ENCODE measurements around the gene SLC2A13.
"Not testable (repeated sequence)": the region's sequence is repeated elsewhere in the genome, so short reads cannot be mapped to it uniquely, and the experiment has no call there.

Gene SLC2A13

DNA sequence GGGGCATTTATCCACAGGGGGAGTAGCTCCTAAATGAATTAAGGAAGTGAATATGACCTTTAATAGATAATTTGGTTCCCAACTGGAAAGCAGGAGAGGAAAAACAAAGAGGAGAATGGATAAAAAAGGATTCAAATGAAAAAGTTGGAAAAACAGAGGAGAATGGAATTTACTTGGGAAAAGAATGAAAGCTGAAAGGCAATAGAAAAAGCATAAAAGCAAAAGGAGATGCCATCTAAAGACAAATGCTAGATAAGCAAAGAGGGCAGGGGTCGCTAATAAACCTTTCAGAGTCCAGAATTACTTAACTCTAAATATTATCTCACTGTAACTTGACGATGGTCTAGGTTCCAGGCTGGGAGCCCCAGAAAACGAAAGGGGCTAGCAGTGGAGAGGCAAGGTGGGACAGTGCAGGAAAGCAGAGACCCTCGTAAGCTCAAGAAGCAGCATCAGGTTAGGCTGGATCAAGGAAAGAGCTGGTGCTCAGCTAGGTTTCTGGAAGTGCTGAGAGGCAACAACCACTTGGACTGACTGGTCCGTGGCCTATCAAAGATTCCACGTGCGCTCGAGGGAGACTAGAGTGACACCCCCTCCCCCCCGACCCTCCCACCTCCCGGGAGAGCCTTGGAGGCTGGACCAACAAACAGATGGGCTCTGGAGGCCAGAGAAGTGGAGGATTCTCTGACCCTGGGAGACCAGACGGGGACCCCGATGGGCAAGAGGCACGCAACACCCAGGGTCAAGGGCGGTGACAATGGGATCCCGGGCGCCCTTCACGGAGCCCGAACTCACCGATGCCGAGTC, 1.2 kb downstream of the SLC2A13 start:
- DNase-seq = no peak

DNA sequence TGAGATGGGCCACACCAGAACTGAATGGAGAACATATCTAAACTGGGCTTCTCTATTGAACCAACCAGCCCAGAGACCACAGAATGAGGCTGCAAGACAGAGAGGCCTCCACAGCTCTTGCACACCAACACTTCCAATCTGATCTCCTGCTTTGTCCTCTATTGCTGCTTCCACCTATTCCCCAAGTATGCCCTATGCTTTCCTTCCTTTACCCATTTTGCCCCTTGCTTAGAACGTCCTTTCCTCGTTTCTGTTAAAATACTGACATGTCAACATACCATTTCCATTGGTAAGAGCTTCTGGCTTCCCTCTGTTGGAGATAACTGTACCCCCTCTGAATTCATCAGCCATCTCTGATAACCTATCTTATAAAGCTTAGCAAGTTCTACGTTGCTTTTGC, 2.8 kb downstream of the SLC2A13 start:
- DNase-seq = no peak

GRCh38 chr12:40101747-40102146, 4.1 kb downstream of the SLC2A13 start:
- DNase-seq = no peak

DNA sequence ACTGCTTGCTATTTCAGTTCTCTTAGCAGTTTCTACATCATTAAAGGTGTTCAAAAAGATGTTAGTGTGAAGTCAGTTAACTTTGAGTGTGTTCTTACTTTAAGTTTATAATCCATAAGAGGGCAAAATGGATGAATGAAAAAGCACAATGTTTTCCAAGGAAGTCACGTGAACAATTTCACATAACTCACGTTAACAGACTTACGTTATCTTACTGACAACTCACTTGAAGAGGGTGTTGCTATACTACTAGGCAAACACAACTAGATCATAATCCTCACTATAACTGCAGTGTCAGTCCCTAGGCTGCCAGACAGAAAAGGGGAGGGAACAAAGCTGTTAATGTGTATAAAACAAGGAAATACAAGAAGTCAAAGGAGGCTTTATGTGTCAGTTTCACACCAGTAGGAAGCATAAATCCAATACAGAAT, 6.4 kb downstream of the SLC2A13 start:
- no peak for DNase-seq

GRCh38 chr12:40098406-40099145, 7.3 kb downstream of the SLC2A13 start:
- no peak for DNase-seq

DNA sequence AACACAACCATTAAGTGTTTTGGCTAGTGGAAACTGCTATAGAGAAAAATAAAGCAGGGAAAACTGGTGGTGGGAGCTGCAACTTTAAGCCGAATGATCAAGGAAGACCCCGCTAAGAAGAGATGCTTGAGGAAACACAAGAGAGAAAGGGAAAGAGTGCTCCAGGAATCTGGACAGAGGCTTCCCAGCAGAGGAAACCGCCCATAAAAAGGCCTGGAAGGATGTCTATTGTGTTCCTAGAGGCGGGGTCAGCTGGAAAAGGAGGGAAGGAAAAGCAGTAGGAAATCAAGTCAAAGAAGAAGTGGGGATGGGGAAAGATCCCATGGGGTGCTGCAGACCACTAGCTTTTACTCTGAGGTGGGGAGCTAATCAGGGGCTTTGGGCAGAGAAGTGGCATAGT, 12.4 kb downstream of the SLC2A13 start:
- no peak for DNase-seq

DNA sequence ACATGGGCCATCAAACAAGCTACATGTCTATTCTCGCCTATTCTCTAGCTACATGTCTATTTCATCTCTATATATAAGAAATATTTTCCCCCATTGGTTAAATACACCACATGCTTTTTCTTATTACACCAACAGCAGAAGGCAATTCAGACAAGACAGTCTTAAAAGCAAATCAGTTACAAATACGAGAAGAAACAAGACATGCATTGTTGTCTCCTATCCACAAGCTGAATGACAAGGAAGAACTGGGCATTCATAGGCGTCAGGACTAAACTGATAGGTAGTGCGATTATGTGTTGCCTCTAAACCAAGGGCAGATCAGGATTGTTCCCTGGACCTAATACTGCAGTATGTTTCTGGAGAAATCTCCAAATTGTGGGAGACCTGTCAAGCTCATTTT, 19.4 kb downstream of the SLC2A13 start:
- no peak for DNase-seq

DNA sequence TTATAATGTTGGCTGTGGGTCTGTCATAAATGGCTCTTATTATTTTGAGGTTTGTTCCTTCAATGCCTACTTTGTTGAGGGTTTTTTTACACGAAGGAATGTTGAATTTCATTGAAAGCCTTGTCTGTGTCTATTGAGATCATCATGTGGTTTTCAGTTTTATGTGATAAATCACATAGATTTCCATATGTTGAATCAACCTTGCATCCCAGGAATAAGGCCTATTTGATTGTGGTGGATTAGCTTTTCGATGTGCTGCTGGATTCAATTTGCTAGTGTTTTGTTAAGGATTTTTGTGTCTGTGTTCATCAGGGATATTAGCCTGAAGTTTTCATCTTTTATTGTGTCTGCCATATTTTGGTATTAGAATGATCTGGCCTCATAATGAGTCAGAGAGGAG, 27.6 kb downstream of the SLC2A13 start:
- no peak for DNase-seq

DNA sequence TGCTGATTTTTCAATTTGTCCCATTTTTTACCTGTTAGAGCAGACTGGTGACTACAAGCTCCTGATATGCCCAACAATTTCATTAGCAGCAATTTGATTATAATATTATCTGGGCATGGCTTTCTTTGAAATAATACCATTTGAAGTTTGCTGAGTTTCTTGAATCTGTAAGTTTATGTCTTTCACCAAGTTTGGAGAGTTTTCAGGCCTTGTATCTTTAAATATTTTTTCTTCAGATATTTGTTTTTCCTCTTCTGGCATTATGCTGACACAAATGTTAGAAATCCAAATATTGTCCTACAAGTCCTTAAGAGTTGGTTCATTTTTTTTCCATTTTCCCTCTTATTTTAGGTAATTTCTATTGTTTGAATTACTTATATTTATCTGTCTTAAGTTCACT, 30.4 kb downstream of the SLC2A13 start:
- no peak for DNase-seq

DNA sequence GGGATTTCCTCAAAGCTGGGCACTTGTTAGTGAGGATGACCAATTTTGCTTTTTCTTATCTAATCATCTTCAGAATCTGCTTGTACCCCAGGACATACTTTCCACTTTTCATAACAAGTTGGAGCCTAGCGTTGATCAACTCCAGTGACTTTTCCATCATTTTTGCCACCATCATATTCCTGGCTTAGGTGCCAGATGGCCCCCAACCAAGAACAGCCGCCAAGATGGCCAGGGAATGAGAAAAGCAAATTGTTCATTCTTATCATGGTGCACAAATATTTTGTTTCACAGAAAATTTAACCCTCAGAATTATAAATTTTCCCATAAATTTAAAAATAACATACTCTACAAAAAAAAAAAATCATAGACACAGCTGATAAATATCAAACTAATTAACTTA, 37.5 kb downstream of the SLC2A13 start:
- DNase-seq = no peak

- DNase-seq = no peak
These were observed 40.2 kb downstream of the SLC2A13 start for GRCh38 chr12:40065636-40066035.

GRCh38 chr12:40063414-40063813, 42.5 kb downstream of the SLC2A13 start:
- no peak for DNase-seq

DNA sequence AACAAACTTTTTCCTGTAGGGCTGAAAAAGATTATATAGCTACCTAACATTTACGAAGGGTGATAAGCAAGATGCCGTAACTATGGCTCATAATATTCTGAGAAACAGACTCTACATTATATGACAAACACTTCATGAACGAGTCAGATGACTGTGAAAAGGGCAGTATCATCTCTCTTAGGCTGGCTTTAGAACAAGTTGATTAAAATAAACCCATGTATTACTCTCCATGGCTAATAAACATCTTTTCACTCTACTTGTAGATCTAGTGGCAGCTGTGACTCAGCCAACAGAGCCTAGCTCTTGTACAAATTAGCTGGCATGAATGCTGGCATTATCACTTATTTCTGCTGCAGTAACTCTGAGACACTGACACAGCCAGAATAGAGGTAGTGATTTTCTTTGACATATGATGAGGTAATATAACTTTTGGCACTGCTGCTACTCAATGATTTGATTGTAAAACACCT, 47.1 kb downstream of the SLC2A13 start:
- DNase-seq = no peak

DNA sequence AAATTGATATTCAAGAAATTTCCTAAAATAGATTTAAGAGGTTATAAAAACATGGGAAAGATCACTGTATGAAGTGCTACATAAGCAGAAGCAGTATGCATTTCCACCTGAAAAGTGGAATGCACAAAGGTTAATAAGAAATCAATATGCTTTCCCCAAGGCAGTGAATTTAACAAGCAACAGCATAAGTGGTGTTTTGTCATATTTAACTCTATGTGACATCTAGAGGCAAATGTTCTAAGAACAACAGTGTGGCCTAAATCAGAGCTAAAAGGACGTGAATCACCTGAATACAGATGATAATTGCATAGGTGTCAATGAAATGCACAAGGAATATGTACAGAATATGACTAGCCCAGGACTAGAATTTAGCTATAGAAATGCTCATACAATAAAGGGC, 49.5 kb downstream of the SLC2A13 start:
- no peak for DNase-seq

DNA sequence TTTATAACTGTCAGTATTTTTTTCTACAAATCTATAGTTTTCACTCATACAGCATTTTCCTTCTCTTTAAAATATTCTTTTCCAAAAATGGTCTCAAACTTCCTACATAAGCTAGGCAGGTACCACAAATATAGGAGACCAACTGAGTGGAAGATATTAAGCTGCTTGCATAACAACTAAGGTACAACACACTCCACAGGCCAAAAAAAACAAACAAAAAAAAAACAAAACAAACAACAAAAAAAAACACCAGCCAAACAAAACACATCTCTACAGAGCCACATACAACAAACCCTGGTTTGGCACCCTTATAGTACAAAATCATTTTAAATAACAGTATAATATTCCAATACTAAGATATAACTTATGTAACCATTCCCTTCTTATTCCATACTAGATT, 50.1 kb downstream of the SLC2A13 start:
- DNase-seq = no peak

- DNase-seq = no peak
These were observed 50.7 kb downstream of the SLC2A13 start for GRCh38 chr12:40055228-40055579.

GRCh38 chr12:40054555-40055227, 51.2 kb downstream of the SLC2A13 start:
- no peak for DNase-seq

DNA sequence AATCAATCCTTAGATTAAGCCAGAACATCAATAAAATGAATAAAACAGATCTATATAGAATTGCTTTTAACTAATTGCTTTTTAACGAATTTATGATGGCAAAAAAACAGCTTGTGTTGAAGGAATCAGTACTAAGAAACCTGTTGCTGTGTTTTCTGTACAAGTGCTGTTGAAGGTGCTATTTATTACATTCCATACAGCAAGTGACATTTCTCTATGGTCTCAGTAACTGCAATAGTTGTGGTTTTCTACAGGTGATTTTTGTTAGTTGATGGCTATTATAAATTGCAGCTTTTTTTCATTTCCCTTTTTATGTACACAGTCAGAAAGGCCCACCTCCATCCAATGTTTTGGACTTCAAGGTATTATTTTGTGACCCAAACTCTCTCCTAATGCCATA, 56.6 kb downstream of the SLC2A13 start:
- no peak for DNase-seq

GRCh38 chr12:40047002-40047401, 58.9 kb downstream of the SLC2A13 start:
- not testable (repeated sequence) for DNase-seq

- no peak for DNase-seq
These were observed 60.2 kb downstream of the SLC2A13 start for GRCh38 chr12:40045656-40046055.

- DNase-seq = no peak
These were observed 61.5 kb downstream of the SLC2A13 start for GRCh38 chr12:40044396-40044795.

- no peak for DNase-seq
These were observed 66.3 kb downstream of the SLC2A13 start for GRCh38 chr12:40039598-40039997.

- no peak for DNase-seq
These were observed 67.3 kb downstream of the SLC2A13 start for GRCh38 chr12:40038619-40039018.

DNA sequence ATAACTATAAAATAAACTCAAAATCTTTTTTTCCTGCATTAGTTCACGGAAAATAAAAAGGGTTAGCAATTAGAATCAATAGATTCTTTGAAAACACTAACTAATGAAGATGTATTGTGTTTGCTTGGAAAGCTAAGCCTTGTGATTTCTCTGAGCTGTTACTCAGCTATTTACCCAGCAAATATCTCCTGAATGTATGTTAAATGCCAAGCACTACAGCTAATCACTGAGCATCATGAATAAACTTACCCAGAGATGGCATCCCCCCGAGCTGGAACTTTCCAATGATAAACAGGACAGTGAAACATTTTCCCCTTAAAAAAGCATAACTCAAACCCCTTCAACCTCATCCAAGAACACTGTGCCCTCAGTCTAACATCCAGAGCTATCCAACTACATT, 71.2 kb downstream of the SLC2A13 start:
- DNase-seq = no peak

Data from GOT3 (cell line).